Endothelial cell (in vitro differentiated cells): ENCODE results near the gene ZBTB20. TPM values are rescaled to one million over a fixed set of nuclear protein-coding genes. Genes with fewer than 3 reads are reported as not detected.
A peak's percentile ranks its signal among the peaks of the same experiment; 100 is the strongest.

ENCODE experiments used
- DNase-seq: peaks from one replicate; pipeline ENCODE4 v3.0.0; 2021; ENCODE audit warnings: low spot score
- H3K27ac Mint-ChIP-seq: one replicate; pipeline ENCODE4 v1.8.0; 2021; ENCODE audit warnings: mixed read lengths, inconsistent platforms; ENCODE audit not compliant: unreplicated experiment
- H3K27me3 Mint-ChIP-seq: one replicate; pipeline ENCODE4 v1.8.0; 2021; ENCODE audit warnings: mild to moderate bottlenecking, moderate library complexity, mixed read lengths, inconsistent platforms; ENCODE audit not compliant: unreplicated experiment
- H3K36me3 Mint-ChIP-seq: one replicate; pipeline ENCODE4 v1.8.0; 2021; ENCODE audit warnings: mild to moderate bottlenecking, low read depth, mixed read lengths, inconsistent platforms; ENCODE audit not compliant: unreplicated experiment
- H3K4me1 Mint-ChIP-seq: one replicate; pipeline ENCODE4 v1.8.0; 2021; ENCODE audit warnings: mild to moderate bottlenecking, mixed read lengths, inconsistent platforms; ENCODE audit not compliant: unreplicated experiment
- H3K4me3 Mint-ChIP-seq: one replicate; pipeline ENCODE4 v1.8.0; 2021; ENCODE audit warnings: mild to moderate bottlenecking, mixed read lengths, inconsistent platforms; ENCODE audit not compliant: unreplicated experiment
- H3K9me3 Mint-ChIP-seq: one replicate; pipeline ENCODE4 v1.8.0; 2021; ENCODE audit warnings: mixed read lengths, inconsistent platforms; ENCODE audit not compliant: unreplicated experiment
- CTCF ChIP-seq: fragments of 200-600 bp; sonication (generic); IDR thresholded peaks from one replicate; pipeline ENCODE4 v1.5.0; 2021; ENCODE audit warnings: antibody characterized with exemption; ENCODE audit not compliant: unreplicated experiment
- total RNA-seq: library from RNA; stranded (reverse); fragmentation: NEBNext Ultra II Directional; extraction: Animal tissue kit (Norgen Biotek cat#: 25700); gene quantifications from one replicate; pipeline ENCODE4 v1.2.1, GENCODE V29; 2021; ENCODE audit not compliant: unreplicated experiment

Gene ZBTB20
- total RNA-seq, 1 donor from 2014 or later, result 4.2 TPM

GRCh38 chr3:114741066-114741465, 406.0 kb downstream of the ZBTB20 start:
- H3K36me3 Mint-ChIP-seq, result no peaks in the 10 kb centered on the region

GRCh38 chr3:114739627-114740026, 407.5 kb downstream of the ZBTB20 start:
- no peaks in the 10 kb centered on the region for H3K36me3 Mint-ChIP-seq
- H3K4me1 Mint-ChIP-seq, result peaks cover 11% of the 10 kb centered on the region
- no peak overlapping the region for H3K4me3 Mint-ChIP-seq
- no peak for TF ChIP-seq CTCF
- H3K27me3 Mint-ChIP-seq, result no peaks in the 10 kb centered on the region
- H3K27ac Mint-ChIP-seq, result no peak overlapping the region
- no peak for DNase-seq
- H3K9me3 Mint-ChIP-seq, result no peaks in the 10 kb centered on the region

More at GRCh38 chr3:114741066-114741465, 406.0 kb downstream of the ZBTB20 start:
- H3K27me3 Mint-ChIP-seq, result no peaks in the 10 kb centered on the region
- peaks cover 21% of the 10 kb centered on the region for H3K4me1 Mint-ChIP-seq
- DNase-seq, result no peak
- H3K9me3 Mint-ChIP-seq, result no peaks in the 10 kb centered on the region
- H3K4me3 Mint-ChIP-seq, result peak overlapping the region; percentile 11
- H3K27ac Mint-ChIP-seq, result peak overlapping the region; percentile 66
- TF ChIP-seq CTCF, result no peak

- TF ChIP-seq CTCF, result no peak
- Mint-ChIP-seq H3K4me1 (peaks cover 8% of the 10 kb centered on the region), H3K27me3 (no peaks in the 10 kb centered on the region), H3K36me3 (no peaks in the 10 kb centered on the region), H3K27ac (peak overlapping the region; percentile 11), H3K9me3 (no peaks in the 10 kb centered on the region), H3K4me3 (no peak overlapping the region)
- no peak for DNase-seq
Measured at GRCh38 chr3:114732353-114732752, 414.7 kb downstream of the ZBTB20 start.

- no peaks in the 10 kb centered on the region for H3K9me3 Mint-ChIP-seq
Measured at GRCh38 chr3:114730397-114730796, 416.7 kb downstream of the ZBTB20 start.

GRCh38 chr3:114727373-114727772, 419.7 kb downstream of the ZBTB20 start:
- Mint-ChIP-seq H3K4me3 (no peak overlapping the region), H3K27me3 (no peaks in the 10 kb centered on the region), H3K4me1 (peaks cover 4% of the 10 kb centered on the region), H3K36me3 (no peaks in the 10 kb centered on the region), H3K27ac (no peak overlapping the region), H3K9me3 (no peaks in the 10 kb centered on the region)
- DNase-seq, result no peak
- no peak for TF ChIP-seq CTCF

More at GRCh38 chr3:114730397-114730796, 416.7 kb downstream of the ZBTB20 start:
- Mint-ChIP-seq H3K27ac (no peak overlapping the region), H3K4me1 (peaks cover 8% of the 10 kb centered on the region), H3K36me3 (no peaks in the 10 kb centered on the region), H3K4me3 (no peak overlapping the region), H3K27me3 (no peaks in the 10 kb centered on the region)
- no peak for DNase-seq
- TF ChIP-seq CTCF, result no peak
